ENCODE data around the gene LRRC27.

- TF ChIP-seq, protein P1, sequence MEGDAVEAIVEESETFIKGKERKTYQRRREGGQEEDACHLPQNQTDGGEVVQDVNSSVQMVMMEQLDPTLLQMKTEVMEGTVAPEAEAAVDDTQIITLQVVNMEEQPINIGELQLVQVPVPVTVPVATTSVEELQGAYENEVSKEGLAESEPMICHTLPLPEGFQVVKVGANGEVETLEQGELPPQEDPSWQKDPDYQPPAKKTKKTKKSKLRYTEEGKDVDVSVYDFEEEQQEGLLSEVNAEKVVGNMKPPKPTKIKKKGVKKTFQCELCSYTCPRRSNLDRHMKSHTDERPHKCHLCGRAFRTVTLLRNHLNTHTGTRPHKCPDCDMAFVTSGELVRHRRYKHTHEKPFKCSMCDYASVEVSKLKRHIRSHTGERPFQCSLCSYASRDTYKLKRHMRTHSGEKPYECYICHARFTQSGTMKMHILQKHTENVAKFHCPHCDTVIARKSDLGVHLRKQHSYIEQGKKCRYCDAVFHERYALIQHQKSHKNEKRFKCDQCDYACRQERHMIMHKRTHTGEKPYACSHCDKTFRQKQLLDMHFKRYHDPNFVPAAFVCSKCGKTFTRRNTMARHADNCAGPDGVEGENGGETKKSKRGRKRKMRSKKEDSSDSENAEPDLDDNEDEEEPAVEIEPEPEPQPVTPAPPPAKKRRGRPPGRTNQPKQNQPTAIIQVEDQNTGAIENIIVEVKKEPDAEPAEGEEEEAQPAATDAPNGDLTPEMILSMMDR (IDR thresholded peaks at IDR 0.05): no peak
- TF ChIP-seq POLR2A (IDR thresholded peaks at IDR 0.05) (no peak), POLR2AphosphoS5 (IDR thresholded peaks at IDR 0.05) (no peak)
Observed at GRCh38 chr10:132381741-132382140, 49.7 kb downstream of the LRRC27 start.

Measured in breast epithelium (tissue), 3 donors.